WERI-Rb-1 (cell line): ENCODE results near the gene NPAS2.

Source experiments
- DNase-seq: peaks from one replicate; pipeline ENCODE4 v3.0.0-alpha.2; 2020
- H3K27ac ChIP-seq: fragments of 250-450 bp; sonication (Bioruptor Pico); 2 replicates; pipeline ENCODE4 v1.5.1; 2020; ENCODE audit warnings: mild to moderate bottlenecking, moderate library complexity
- H3K27me3 ChIP-seq: fragments of 250-450 bp; sonication (Bioruptor Pico); 2 replicates; pipeline ENCODE4 v1.5.1; 2021; ENCODE audit warnings: mild to moderate bottlenecking, low read depth, moderate library complexity; ENCODE audit not compliant: insufficient read depth, severe bottlenecking
- H3K36me3 ChIP-seq: fragments of 250-450 bp; sonication (Bioruptor Pico); 2 replicates; pipeline ENCODE4 v1.5.1; 2020; ENCODE audit warnings: mild to moderate bottlenecking, moderate library complexity
- H3K4me3 ChIP-seq: 2 replicates; pipeline ENCODE4 v1.5.1; 2011; ENCODE audit warnings: low read depth, mild to moderate bottlenecking, control low read depth, low read length
- H3K9me3 ChIP-seq: fragments of 250-450 bp; sonication (Bioruptor Pico); 2 replicates; pipeline ENCODE4 v1.5.1; 2021; ENCODE audit warnings: mild to moderate bottlenecking, moderate library complexity; ENCODE audit not compliant: severe bottlenecking
- TF ChIP-seq, protein P1 (sequence below): IDR thresholded peaks from 2 replicates; pipeline ENCODE4 v1.5.1; 2011; ENCODE audit warnings: low read depth, mild to moderate bottlenecking, control low read depth, inconsistent platforms, low read length

Gene NPAS2

DNA sequence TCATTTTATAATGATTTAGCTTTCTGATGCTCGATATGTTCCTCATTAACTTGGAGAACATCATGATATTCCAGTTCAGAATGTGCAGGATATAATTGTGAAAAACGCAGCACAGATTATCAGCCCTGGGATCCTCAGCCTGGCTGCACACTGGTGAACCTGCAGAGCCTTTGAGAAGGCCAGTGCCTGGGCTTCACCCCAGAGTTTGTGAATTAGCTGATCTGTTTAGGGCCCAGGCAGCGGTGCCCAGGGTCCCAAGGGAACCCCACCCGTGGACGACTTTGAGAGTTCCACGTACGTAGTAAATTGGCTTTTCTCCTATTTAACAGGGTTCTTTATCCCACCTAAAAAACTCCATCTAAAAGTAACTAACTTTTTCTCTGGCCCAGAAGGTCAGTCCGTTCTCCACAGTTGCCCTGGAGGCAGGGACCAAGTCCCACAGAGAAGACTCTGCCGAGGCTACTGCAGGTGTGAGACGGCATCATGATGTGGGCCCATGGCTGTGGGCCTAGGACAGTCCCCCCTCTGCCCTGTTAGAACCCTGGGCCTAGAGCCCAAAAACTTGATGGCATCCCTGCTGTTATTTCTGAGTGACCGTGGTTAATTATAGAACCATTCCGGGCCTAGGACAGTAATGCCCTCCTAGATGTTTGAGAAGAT, 142.6 kb downstream of the NPAS2 start:
- TF ChIP-seq, protein P1, sequence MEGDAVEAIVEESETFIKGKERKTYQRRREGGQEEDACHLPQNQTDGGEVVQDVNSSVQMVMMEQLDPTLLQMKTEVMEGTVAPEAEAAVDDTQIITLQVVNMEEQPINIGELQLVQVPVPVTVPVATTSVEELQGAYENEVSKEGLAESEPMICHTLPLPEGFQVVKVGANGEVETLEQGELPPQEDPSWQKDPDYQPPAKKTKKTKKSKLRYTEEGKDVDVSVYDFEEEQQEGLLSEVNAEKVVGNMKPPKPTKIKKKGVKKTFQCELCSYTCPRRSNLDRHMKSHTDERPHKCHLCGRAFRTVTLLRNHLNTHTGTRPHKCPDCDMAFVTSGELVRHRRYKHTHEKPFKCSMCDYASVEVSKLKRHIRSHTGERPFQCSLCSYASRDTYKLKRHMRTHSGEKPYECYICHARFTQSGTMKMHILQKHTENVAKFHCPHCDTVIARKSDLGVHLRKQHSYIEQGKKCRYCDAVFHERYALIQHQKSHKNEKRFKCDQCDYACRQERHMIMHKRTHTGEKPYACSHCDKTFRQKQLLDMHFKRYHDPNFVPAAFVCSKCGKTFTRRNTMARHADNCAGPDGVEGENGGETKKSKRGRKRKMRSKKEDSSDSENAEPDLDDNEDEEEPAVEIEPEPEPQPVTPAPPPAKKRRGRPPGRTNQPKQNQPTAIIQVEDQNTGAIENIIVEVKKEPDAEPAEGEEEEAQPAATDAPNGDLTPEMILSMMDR, result no peak
- no peaks in the 10 kb centered on the region for H3K36me3 ChIP-seq
- H3K27ac ChIP-seq, result no peak overlapping the region
- DNase-seq, result no peak
- no peak overlapping the region for H3K4me3 ChIP-seq
- H3K9me3 ChIP-seq, result no peaks in the 10 kb centered on the region
- H3K27me3 ChIP-seq, result peaks cover 7% of the 10 kb centered on the region

DNA sequence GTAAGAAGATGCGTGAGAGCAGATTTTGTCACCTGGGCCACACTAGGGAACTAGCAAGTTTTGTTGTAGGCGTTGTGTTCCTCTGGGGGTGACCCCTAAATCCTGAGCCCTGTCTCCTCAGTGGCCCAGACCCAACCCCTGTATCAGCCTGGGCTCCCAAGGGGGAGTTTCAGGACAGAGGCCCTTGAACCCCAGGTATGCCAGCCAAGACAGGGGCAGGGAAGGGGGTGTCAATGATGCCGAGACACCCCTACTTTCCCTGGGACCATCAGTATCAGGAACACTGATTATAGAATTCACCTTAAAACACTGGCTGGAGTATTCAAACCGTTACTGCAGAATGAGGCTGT, 143.1 kb downstream of the NPAS2 start:
- Histone ChIP-seq H3K9me3 (no peaks in the 10 kb centered on the region), H3K4me3 (no peak overlapping the region), H3K27me3 (peaks cover 9% of the 10 kb centered on the region), H3K36me3 (no peaks in the 10 kb centered on the region), H3K27ac (no peak overlapping the region)
- no peak for DNase-seq
- TF ChIP-seq, protein P1, result no peak

DNA sequence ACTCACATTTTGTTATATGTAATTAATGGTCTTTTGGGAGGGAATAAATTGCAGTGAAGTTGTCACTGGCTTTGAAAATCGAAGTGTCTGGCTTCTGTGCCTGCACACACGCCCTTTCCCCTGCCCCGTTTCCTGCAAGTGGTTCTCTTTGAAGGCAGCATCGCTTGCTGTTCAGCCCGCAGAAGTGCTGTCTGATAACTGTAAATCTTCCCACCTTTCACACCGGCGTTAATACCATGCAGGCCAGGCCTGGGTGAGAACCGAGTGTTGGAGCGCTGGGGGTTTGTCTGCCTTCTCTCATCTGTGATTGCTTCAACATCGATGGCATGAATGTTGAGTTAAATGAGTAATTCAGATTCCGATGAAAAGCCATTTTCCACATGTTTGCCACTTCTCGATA, 144.3 kb downstream of the NPAS2 start:
- Histone ChIP-seq H3K4me3 (no peak overlapping the region), H3K9me3 (no peaks in the 10 kb centered on the region), H3K27ac (no peak overlapping the region), H3K36me3 (no peaks in the 10 kb centered on the region), H3K27me3 (peaks cover 9% of the 10 kb centered on the region)
- TF ChIP-seq, protein P1, result no peak
- DNase-seq, result no peak

DNA sequence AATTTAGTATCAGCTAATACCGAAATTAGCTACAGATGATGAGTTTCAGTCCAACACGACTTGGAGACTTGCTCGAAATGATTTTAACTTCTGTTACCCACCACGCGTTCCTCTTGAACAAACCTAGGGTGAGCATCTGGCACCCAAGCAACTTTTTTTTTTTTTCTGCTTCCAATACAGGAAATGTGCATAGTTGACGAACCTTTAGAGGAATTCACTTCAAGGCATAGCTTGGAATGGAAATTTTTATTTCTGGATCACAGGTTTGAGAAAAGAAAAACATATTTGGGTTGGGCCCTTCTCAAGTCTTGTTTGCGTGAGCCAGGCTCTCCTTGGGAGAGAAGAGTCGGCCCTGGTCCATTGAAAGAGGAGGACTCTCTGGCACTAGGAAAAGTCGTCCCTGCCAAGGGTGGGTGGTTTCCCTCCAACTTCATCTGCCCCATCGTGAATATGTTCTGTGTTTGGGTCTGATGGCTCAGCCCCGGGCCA, 144.8 kb downstream of the NPAS2 start:
- H3K36me3 ChIP-seq, result no peaks in the 10 kb centered on the region
- TF ChIP-seq, protein P1, result no peak
- no peak overlapping the region for H3K4me3 ChIP-seq
- no peak for DNase-seq
- H3K27ac ChIP-seq, result no peak overlapping the region
- peaks cover 9% of the 10 kb centered on the region for H3K27me3 ChIP-seq
- H3K9me3 ChIP-seq, result no peaks in the 10 kb centered on the region

DNA sequence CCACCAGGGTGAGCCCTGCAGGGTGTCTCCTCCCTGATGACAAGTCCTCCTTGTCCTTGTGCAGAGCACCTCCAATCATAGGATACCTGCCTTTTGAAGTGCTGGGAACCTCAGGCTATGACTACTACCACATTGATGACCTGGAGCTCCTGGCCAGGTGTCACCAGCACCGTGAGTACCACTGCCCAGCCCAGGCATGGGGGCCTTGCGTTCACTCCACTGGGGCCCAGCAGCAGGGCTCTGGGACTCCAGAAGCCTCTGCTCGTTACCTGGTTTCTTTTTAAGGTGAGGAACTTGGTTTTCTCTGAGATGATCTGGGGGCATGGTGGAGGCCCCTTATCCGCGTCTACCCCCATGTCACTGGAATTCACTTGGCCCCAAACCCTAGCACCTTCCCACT, 145.7 kb downstream of the NPAS2 start:
- DNase-seq, result no peak
- Histone ChIP-seq H3K36me3 (no peaks in the 10 kb centered on the region), H3K27me3 (peaks cover 8% of the 10 kb centered on the region), H3K27ac (no peak overlapping the region), H3K4me3 (no peak overlapping the region), H3K9me3 (no peaks in the 10 kb centered on the region)
- TF ChIP-seq, protein P1, result no peak

DNA sequence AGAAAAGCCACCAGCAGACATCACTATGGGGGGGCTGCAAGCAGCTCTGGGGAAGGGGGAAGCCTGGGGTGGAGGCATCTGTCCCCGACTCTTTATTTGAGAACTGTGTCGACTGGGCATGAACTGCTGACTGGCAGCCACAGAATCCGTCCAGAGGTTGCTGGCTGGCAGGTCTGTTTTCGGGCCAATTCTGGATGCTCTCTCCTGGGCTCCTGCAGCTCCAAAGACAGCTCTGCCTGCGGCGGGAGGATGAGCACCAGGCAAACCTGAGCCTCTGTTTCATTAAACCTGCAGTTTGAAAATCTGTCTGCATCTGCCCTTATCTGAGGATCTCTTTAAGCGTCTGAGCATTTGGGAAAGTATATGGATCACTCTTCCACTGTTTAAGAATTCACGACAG, 147.8 kb downstream of the NPAS2 start:
- DNase-seq, result no peak
- peaks cover 3% of the 10 kb centered on the region for H3K27me3 ChIP-seq
- H3K4me3 ChIP-seq, result no peak overlapping the region
- TF ChIP-seq, protein P1, result no peak
- no peaks in the 10 kb centered on the region for H3K9me3 ChIP-seq
- no peaks in the 10 kb centered on the region for H3K36me3 ChIP-seq
- no peak overlapping the region for H3K27ac ChIP-seq
